SU-DHL-6 (cell line): ENCODE measurements around the gene KCTD1.

Experiments
- EZH2phosphoT487 ChIP-seq: fragments of 200-600 bp; sonication (generic), shearing (Covaris generic); conservative IDR thresholded peaks from 2 replicates; pipeline ENCODE4 v1.6.1; 2018; ENCODE audit warnings: mild to moderate bottlenecking, antibody characterized with exemption, low read length, moderate library complexity, mixed read lengths
- TF ChIP-seq, protein P1 (sequence below): fragments of 200-600 bp; sonication (generic); IDR thresholded peaks from one replicate; pipeline ENCODE4 v1.5.1; 2017; ENCODE audit warnings: antibody characterized with exemption, mild to moderate bottlenecking, low read length, moderate library complexity; ENCODE audit not compliant: insufficient read depth, poor library complexity, severe bottlenecking

DNA sequence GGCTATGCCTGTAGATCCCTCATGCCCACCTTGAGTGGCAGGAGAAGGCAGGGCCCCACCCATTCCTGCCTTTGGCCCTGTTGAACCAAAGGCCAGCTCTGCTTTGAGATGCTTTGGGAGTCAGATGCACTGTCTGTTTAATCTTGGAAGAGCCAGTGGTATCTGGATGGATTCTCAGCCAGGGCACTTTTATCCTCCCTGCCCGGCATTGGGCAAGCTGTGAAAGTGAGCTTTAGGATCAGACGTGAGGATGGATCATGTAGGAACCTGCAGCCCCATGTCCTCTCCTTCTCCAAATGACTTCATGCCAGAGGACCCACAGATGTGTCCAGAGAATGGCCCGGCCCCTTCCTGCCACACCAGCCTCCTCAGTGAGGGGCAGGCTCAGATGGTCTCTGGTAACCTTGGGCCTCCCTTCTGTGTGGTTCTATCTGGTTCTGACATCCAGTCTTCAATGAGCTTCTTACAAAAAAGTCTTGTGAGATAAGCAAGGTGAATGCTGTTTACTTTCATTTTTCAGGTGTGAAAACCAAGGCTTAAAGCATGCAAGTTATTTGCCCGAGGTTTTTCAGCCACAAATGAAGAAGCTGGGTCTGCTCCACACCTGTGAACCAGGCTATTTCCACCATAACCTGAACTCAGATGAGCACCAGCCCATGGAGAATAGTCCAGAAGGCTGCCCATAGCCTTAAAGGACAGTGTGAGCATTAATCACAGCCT lies 123.8 kb downstream of the KCTD1 start:
- TF ChIP-seq, protein P1, sequence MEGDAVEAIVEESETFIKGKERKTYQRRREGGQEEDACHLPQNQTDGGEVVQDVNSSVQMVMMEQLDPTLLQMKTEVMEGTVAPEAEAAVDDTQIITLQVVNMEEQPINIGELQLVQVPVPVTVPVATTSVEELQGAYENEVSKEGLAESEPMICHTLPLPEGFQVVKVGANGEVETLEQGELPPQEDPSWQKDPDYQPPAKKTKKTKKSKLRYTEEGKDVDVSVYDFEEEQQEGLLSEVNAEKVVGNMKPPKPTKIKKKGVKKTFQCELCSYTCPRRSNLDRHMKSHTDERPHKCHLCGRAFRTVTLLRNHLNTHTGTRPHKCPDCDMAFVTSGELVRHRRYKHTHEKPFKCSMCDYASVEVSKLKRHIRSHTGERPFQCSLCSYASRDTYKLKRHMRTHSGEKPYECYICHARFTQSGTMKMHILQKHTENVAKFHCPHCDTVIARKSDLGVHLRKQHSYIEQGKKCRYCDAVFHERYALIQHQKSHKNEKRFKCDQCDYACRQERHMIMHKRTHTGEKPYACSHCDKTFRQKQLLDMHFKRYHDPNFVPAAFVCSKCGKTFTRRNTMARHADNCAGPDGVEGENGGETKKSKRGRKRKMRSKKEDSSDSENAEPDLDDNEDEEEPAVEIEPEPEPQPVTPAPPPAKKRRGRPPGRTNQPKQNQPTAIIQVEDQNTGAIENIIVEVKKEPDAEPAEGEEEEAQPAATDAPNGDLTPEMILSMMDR = no peak
- no peak for TF ChIP-seq EZH2phosphoT487
